Endodermal cell (in vitro differentiated cells): Measurements from ENCODE around the gene KCNG4. TPM values are rescaled to one million over a fixed set of nuclear protein-coding genes. Genes with fewer than 3 reads are reported as not detected.

ENCODE experiments used
- DNase-seq: peaks from one replicate; pipeline ENCODE4 v3.0.0-alpha.2; 2017
- H3K27ac ChIP-seq: 2 replicates; pipeline ENCODE4 v1.5.1; 2013; ENCODE audit warnings: mild to moderate bottlenecking, low read depth, low read length, moderate library complexity
- H3K27me3 ChIP-seq: 2 replicates; pipeline ENCODE4 v1.6.1; 2013; ENCODE audit warnings: mild to moderate bottlenecking, low read length, moderate library complexity; ENCODE audit not compliant: insufficient read depth, control insufficient read depth, poor library complexity, severe bottlenecking
- H3K36me3 ChIP-seq: 2 replicates; pipeline ENCODE4 v1.7.0; 2013; ENCODE audit warnings: mild to moderate bottlenecking, low read length, moderate library complexity; ENCODE audit not compliant: control insufficient read depth, insufficient read depth
- H3K4me1 ChIP-seq: one replicate; pipeline ENCODE4 v1.7.0; 2013; ENCODE audit warnings: low read length; ENCODE audit not compliant: control insufficient read depth, insufficient read depth
- H3K4me3 ChIP-seq: 2 replicates; pipeline ENCODE4 v1.5.1; 2013; ENCODE audit warnings: mild to moderate bottlenecking, low read length, moderate library complexity
- H3K9ac ChIP-seq: 2 replicates; pipeline ENCODE4 v1.6.1; 2013; ENCODE audit warnings: mild to moderate bottlenecking, low read length, moderate library complexity; ENCODE audit not compliant: poor library complexity, severe bottlenecking; ENCODE audit errors: extremely low read depth
- H3K9me3 ChIP-seq: 2 replicates; pipeline ENCODE4 v1.6.1; 2013; ENCODE audit warnings: mild to moderate bottlenecking, low read length, moderate library complexity; ENCODE audit not compliant: control insufficient read depth
- H3K27ac Mint-ChIP-seq: 2 replicates; pipeline ENCODE4 v1.8.0; 2020; ENCODE audit warnings: mixed read lengths
- H3K27me3 Mint-ChIP-seq: 2 replicates; pipeline ENCODE4 v1.8.0; 2021; ENCODE audit warnings: mild to moderate bottlenecking, mixed read lengths; ENCODE audit not compliant: insufficient read depth
- H3K36me3 Mint-ChIP-seq: 2 replicates; pipeline ENCODE4 v1.8.0; 2020; ENCODE audit warnings: low read depth, mixed read lengths
- H3K4me1 Mint-ChIP-seq: 2 replicates; pipeline ENCODE4 v1.8.0; 2020; ENCODE audit warnings: mixed read lengths
- H3K4me3 Mint-ChIP-seq: 2 replicates; pipeline ENCODE4 v1.8.0; 2020; ENCODE audit warnings: mild to moderate bottlenecking, moderate library complexity, mixed read lengths
- H3K9me3 Mint-ChIP-seq: 2 replicates; pipeline ENCODE4 v1.8.0; 2020; ENCODE audit warnings: mild to moderate bottlenecking, mixed read lengths
- WGBS, 2 experiments: methylation state at CpG; one replicate each; pipeline versions ENCODE4 v1.1.5 to v1.1.7; 2013; ENCODE audit warnings: missing lambda C conversion rate in 2 of 2, mixed read lengths in 1 of 2; ENCODE audit not compliant: insufficient coverage in 1 of 2, insufficient read length in 1 of 2; 5-methylcytosine and 5-hydroxymethylcytosine counted together
- total RNA-seq, 2 donors: library from RNA; stranded (reverse); fragmentation: NEBNext Ultra II Directional in 1 of 2; extraction: Animal tissue kit (Norgen Biotek cat#: 25700) in 1 of 2; gene quantifications; 2 replicates in 1 of 2; 3 replicates in 1 of 2; pipeline ENCODE4 v1.2.1, GENCODE V29; 2021
- TF ChIP-seq, protein P1 (sequence below): fragments of 200-600 bp; sonication (generic); conservative IDR thresholded peaks from 2 replicates; pipeline ENCODE4 v1.5.0; 2021; ENCODE audit warnings: antibody characterized with exemption, mild to moderate bottlenecking

The KCNG4 gene
- total RNA-seq, 2 donors from 2014 or later, result not detected

DNA sequence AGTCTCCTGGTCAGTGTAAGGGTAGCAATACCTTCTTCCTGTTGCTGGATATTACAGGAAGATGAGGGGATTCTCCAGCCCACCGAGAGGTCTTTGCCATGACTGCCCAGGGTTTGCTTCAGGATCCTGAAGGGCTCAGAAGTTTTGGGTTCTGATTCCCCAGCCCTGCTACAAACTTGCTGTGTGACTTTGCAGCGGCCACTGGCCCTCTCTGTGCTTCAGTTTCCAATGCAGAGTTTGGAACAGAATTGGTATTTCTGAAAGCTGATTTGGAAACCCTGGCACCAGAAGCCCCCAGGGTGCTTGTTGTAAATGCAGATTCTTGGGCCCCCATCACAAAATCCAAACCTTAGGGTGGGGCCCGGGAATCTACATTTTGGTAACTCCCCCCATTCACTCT lies 14.7 kb downstream of the KCNG4 start:
- H3K4me1 ChIP-seq, result no peaks in the 10 kb centered on the region
- no peaks in the 10 kb centered on the region for H3K9me3 ChIP-seq
- TF ChIP-seq, protein P1, sequence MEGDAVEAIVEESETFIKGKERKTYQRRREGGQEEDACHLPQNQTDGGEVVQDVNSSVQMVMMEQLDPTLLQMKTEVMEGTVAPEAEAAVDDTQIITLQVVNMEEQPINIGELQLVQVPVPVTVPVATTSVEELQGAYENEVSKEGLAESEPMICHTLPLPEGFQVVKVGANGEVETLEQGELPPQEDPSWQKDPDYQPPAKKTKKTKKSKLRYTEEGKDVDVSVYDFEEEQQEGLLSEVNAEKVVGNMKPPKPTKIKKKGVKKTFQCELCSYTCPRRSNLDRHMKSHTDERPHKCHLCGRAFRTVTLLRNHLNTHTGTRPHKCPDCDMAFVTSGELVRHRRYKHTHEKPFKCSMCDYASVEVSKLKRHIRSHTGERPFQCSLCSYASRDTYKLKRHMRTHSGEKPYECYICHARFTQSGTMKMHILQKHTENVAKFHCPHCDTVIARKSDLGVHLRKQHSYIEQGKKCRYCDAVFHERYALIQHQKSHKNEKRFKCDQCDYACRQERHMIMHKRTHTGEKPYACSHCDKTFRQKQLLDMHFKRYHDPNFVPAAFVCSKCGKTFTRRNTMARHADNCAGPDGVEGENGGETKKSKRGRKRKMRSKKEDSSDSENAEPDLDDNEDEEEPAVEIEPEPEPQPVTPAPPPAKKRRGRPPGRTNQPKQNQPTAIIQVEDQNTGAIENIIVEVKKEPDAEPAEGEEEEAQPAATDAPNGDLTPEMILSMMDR, result no peak
- Mint-ChIP-seq H3K4me1 (peaks cover under 1% of the 10 kb centered on the region), H3K4me3 (no peak overlapping the region), H3K36me3 (no peaks in the 10 kb centered on the region), H3K27me3 (no peaks in the 10 kb centered on the region), H3K9me3 (no peaks in the 10 kb centered on the region), H3K27ac (no peak overlapping the region)
- H3K9ac ChIP-seq, result no peak overlapping the region
- no peaks in the 10 kb centered on the region for H3K36me3 ChIP-seq
- H3K27ac ChIP-seq, result no peak overlapping the region
- no peaks in the 10 kb centered on the region for H3K27me3 ChIP-seq
- H3K4me3 ChIP-seq, result no peak overlapping the region
- 82 to 95% methylated on average over 3 of the region's 3 CpGs for WGBS, 2 experiments
- no peak for DNase-seq

DNA sequence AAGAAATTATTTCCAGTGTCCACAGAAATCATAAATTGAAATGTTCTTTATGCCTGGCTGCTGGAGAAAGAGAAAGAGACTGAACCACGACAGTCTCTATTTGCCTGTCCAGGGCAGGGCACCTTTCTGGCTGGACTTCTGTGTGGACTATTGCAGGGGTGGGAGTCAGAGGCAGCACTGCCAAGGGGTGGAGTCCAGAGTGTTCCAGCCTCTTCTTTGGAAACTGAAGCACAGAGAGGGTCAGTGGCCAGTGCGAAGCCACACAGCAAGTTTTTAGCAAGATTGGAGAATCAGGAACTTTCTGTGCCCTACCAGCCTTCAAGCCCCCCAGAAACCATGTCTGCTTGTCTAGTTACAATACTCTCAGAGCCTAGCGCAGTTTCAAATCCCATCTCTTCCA lies 15.3 kb downstream of the KCNG4 start:
- H3K27ac Mint-ChIP-seq, result no peak overlapping the region
- Histone ChIP-seq H3K27me3 (no peaks in the 10 kb centered on the region), H3K9me3 (no peaks in the 10 kb centered on the region), H3K4me1 (no peaks in the 10 kb centered on the region), H3K36me3 (no peaks in the 10 kb centered on the region), H3K9ac (no peak overlapping the region), H3K27ac (no peak overlapping the region), H3K4me3 (no peak overlapping the region)
- H3K27me3 Mint-ChIP-seq, result no peaks in the 10 kb centered on the region
- DNase-seq, result no peak
- peaks cover 2% of the 10 kb centered on the region for H3K4me1 Mint-ChIP-seq
- no peaks in the 10 kb centered on the region for H3K36me3 Mint-ChIP-seq
- WGBS, 2 experiments, result 94 to 98% methylated on average over 3 of the region's 3 CpGs
- no peaks in the 10 kb centered on the region for H3K9me3 Mint-ChIP-seq
- TF ChIP-seq, protein P1, result no peak
- H3K4me3 Mint-ChIP-seq, result no peak overlapping the region

DNA sequence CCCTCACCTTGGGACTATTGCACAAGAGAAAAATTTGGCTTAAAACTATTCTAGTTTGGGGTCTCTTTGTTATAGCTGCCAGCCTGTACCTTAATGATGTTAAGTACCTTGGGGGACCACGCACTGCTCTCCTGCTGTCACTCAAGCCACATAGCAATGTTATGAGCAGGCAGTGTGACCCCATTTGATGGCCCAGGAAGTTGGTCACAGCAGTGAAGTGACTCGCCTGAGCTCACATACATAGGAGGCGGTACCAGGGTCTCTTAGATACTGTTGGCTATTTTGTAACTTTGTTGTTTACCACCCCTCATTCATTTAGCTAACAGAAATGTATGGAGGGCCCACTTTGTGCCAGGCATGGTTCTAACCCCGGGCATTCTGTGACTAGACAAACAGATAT lies 16.4 kb downstream of the KCNG4 start:
- H3K36me3 ChIP-seq, result no peaks in the 10 kb centered on the region
- no peak overlapping the region for H3K27ac Mint-ChIP-seq

More for the DNA sequence above, 16.4 kb downstream of the KCNG4 start:
- no peak overlapping the region for H3K27ac ChIP-seq
- no peaks in the 10 kb centered on the region for H3K27me3 Mint-ChIP-seq
- H3K9me3 ChIP-seq, result no peaks in the 10 kb centered on the region
- no peak overlapping the region for H3K4me3 ChIP-seq
- peaks cover 10% of the 10 kb centered on the region for H3K4me1 Mint-ChIP-seq
- TF ChIP-seq, protein P1, result no peak
- no peaks in the 10 kb centered on the region for H3K36me3 Mint-ChIP-seq
- H3K27me3 ChIP-seq, result no peaks in the 10 kb centered on the region
- no peak overlapping the region for H3K4me3 Mint-ChIP-seq
- no peak for DNase-seq
- H3K9ac ChIP-seq, result no peak overlapping the region
- H3K4me1 ChIP-seq, result no peaks in the 10 kb centered on the region
- H3K9me3 Mint-ChIP-seq, result no peaks in the 10 kb centered on the region
- 84 to 87% methylated on average over 3 to 4 of the region's 4 CpGs for WGBS, 2 experiments
